B cell (primary cell): ENCODE measurements around the gene NPR3.

Experiments
- CTCF ChIP-seq: fragments of 200-600 bp; IDR thresholded peaks from one replicate; pipeline ENCODE4 v1.8.0; 2022; ENCODE audit warnings: antibody characterized with exemption, mild to moderate bottlenecking
- EZH2 ChIP-seq: IDR thresholded peaks from 2 replicates; pipeline ENCODE4 v1.6.1; 2012; ENCODE audit warnings: borderline replicate concordance, low read depth, mild to moderate bottlenecking, moderate library complexity, low read length; ENCODE audit not compliant: insufficient read depth, poor library complexity, severe bottlenecking

DNA sequence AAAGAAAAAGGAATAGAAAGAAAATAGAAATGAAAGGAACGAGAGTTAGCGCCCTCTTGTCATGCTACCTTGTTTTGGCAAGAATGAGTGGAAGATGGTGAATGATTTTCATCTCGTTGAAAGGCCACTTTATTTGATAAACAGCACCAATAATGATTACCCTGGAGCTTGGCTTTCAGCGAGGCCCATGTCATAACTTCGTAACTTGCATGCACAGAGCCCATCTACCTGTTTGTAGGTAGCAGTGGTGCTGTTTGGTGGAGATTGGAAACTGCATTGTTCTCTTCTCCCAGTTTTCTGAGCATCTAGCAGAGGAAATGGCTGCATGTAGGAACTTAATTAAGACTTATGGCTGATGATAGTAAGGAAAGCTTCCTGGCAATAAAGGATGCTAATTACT is 59.3 kb downstream of the NPR3 start:
- TF ChIP-seq EZH2 = no peak
- no peak for TF ChIP-seq CTCF
